GM10847 (cell line): Measurements from ENCODE around the gene SLC25A6.

Experiments used
- POLR2A ChIP-seq: IDR thresholded peaks from 2 replicates; pipeline ENCODE4 v1.6.1; 2011; ENCODE audit not compliant: insufficient read length; ENCODE audit errors: extremely low read depth

Gene SLC25A6

GRCh38 chrX:1351981-1352714 is 39.8 kb downstream of the SLC25A6 start:
- TF ChIP-seq POLR2A: no peak

- TF ChIP-seq POLR2A: no peak
These were observed 50.2 kb downstream of the SLC25A6 start for GRCh38 chrX:1341545-1342184.

GRCh38 chrX:1336948-1337779 is 54.7 kb downstream of the SLC25A6 start:
- TF ChIP-seq POLR2A: no peak

DNA sequence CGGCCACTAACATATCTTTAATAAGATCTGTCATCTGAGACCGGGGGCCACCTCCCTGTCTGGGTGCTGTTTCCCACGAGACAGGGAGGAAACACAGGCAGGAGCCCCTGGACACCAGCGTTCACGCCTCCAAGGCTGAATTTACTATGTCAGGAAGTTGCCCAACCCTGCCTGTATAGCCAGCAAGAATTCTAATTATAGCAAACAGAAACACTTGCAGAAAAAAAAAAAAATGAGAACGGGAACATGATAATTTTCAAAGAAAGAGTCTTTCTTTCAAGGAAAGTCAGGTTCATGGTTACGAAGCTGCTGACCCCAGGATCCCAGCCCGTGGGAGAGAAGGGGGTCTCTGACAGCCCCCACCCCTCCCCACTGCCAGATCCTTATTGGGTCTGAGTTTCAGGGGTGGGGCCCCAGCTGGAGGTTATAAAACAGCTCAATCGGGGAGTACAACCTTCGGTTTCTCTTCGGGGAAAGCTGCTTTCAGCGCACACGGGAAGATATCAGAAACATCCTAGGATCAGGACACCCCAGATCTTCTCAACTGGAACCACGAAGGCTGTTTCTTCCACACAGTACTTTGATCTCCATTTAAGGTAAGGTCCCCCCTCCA is 55.5 kb downstream of the SLC25A6 start, which contains the start of gene IL3RA:
Gene IL3RA (plus strand): TSS at position 455 of the 613 bp plus-strand sequence. CDS start 4,981 bp downstream, outside the sequence.
- no peak for TF ChIP-seq POLR2A
